ENCODE results near the gene C1QTNF3.
"Not testable (repeated sequence)": the region's sequence is repeated elsewhere in the genome, so short reads cannot be mapped to it uniquely, and the experiment has no call there.

Gene C1QTNF3

GRCh38 chr5:34021334-34021733 is 21.7 kb downstream of the C1QTNF3 start:
- no peak for DNase-seq (ENCODE audit: low spot score)

GRCh38 chr5:34020726-34021125 is 22.3 kb downstream of the C1QTNF3 start:
- no peak for DNase-seq (ENCODE audit: low spot score)

GRCh38 chr5:34017254-34017653 is 25.8 kb downstream of the C1QTNF3 start:
- no peak for DNase-seq (ENCODE audit: low spot score)

- DNase-seq (ENCODE audit: low spot score) = no peak
Measured at GRCh38 chr5:34016750-34017149, 26.3 kb downstream of the C1QTNF3 start.

GRCh38 chr5:34016222-34016621 is 26.8 kb downstream of the C1QTNF3 start:
- no peak for DNase-seq (ENCODE audit: low spot score)

GRCh38 chr5:34015120-34015822 is 27.7 kb downstream of the C1QTNF3 start:
- no peak for DNase-seq (ENCODE audit: low spot score)

- no peak for DNase-seq (ENCODE audit: low spot score)
Measured at GRCh38 chr5:34014626-34015025, 28.4 kb downstream of the C1QTNF3 start.

GRCh38 chr5:34013547-34013946 is 29.5 kb downstream of the C1QTNF3 start:
- no peak for DNase-seq (ENCODE audit: low spot score)

- no peak for DNase-seq (ENCODE audit: low spot score)
Measured at GRCh38 chr5:34012791-34013190, 30.2 kb downstream of the C1QTNF3 start.

- no peak for DNase-seq (ENCODE audit: low spot score)
Measured at GRCh38 chr5:34011536-34011935, 31.5 kb downstream of the C1QTNF3 start.

GRCh38 chr5:34010146-34010545 is 32.9 kb downstream of the C1QTNF3 start:
- DNase-seq (ENCODE audit: low spot score) = not testable (repeated sequence)

GRCh38 chr5:34009610-34010009 is 33.4 kb downstream of the C1QTNF3 start:
- no peak for DNase-seq (ENCODE audit: low spot score)

GRCh38 chr5:34008802-34009201 is 34.2 kb downstream of the C1QTNF3 start:
- no peak for DNase-seq (ENCODE audit: low spot score)

GRCh38 chr5:34007621-34008600 is 35.1 kb downstream of the C1QTNF3 start, which contains the start of gene AMACR:
Gene AMACR (minus strand): TSS chr5:34008050. CDS start chr5:34008019, 31 bp downstream.
- DNase-seq (ENCODE audit: low spot score) = peak; percentile 96

- DNase-seq (ENCODE audit: low spot score) = no peak
Measured at GRCh38 chr5:34007201-34007620, 35.8 kb downstream of the C1QTNF3 start.

GRCh38 chr5:34005681-34006080 is 37.3 kb downstream of the C1QTNF3 start:
- no peak for DNase-seq (ENCODE audit: low spot score)

GRCh38 chr5:34005211-34005610 is 37.8 kb downstream of the C1QTNF3 start:
- no peak for DNase-seq (ENCODE audit: low spot score)

GRCh38 chr5:34003941-34004340 is 39.1 kb downstream of the C1QTNF3 start:
- DNase-seq (ENCODE audit: low spot score) = no peak

GRCh38 chr5:34002629-34003328 is 40.2 kb downstream of the C1QTNF3 start:
- DNase-seq (ENCODE audit: low spot score) = no peak

- no peak for DNase-seq (ENCODE audit: low spot score)
Measured at GRCh38 chr5:34001241-34001841, 41.7 kb downstream of the C1QTNF3 start.

- no peak for DNase-seq (ENCODE audit: low spot score)
Measured at GRCh38 chr5:33999978-34000377, 43.0 kb downstream of the C1QTNF3 start.
